SU-DHL-6 (cell line): ENCODE measurements around the gene CCPG1.

Source experiments
- H2AFZ ChIP-seq: fragments of 200-600 bp; sonication (generic); 2 replicates; pipeline ENCODE4 v1.6.1; 2014; ENCODE audit warnings: low read depth, mild to moderate bottlenecking, moderate library complexity, mixed read lengths, antibody characterized with exemption, low read length; ENCODE audit not compliant: severe bottlenecking
- H3F3A ChIP-seq: fragments of 200-600 bp; shearing (Covaris generic); 2 replicates; pipeline ENCODE4 v1.6.0; 2016; ENCODE audit warnings: antibody characterized with exemption, mild to moderate bottlenecking; ENCODE audit not compliant: insufficient read depth
- H3K27ac ChIP-seq: fragments of 200-600 bp; sonication (generic); 2 replicates; pipeline ENCODE4 v1.5.1; 2016; ENCODE audit warnings: low read depth, mild to moderate bottlenecking, low read length, moderate library complexity, mixed read lengths
- H3K27me3 ChIP-seq: fragments of 200-600 bp; sonication (generic), shearing (Covaris generic); 2 replicates; pipeline ENCODE4 v1.6.0; 2014; ENCODE audit warnings: mild to moderate bottlenecking, low read length
- H3K36me3 ChIP-seq: fragments of 200-600 bp; sonication (generic); 2 replicates; pipeline ENCODE4 v1.6.1; 2014; ENCODE audit warnings: mild to moderate bottlenecking, low read length, mixed read lengths
- H3K4me2 ChIP-seq: fragments of 300-600, 200-600 bp; shearing (Covaris generic), sonication (generic); 2 replicates; pipeline ENCODE4 v1.6.0; 2014; ENCODE audit warnings: low read length, low read depth, mild to moderate bottlenecking; ENCODE audit not compliant: poor library complexity, severe bottlenecking
- H3K4me3 ChIP-seq: fragments of 200-600 bp; sonication (generic); 2 replicates; pipeline ENCODE4 v1.5.1; 2014; ENCODE audit warnings: antibody characterized with exemption, low read length, mild to moderate bottlenecking, mixed read lengths; ENCODE audit not compliant: insufficient read depth, poor library complexity, severe bottlenecking
- H3K79me2 ChIP-seq: fragments of 200-600 bp; sonication (generic); 2 replicates; pipeline ENCODE4 v1.6.1; 2014; ENCODE audit warnings: mild to moderate bottlenecking, low read length, moderate library complexity; ENCODE audit not compliant: insufficient read depth
- H3K9ac ChIP-seq: fragments of 200-600 bp; sonication (generic); 2 replicates; pipeline ENCODE4 v1.7.0; 2014; ENCODE audit warnings: mild to moderate bottlenecking, low read length
- H3K9me2 ChIP-seq: fragments of 200-600 bp; sonication (generic); replicated peaks from 2 replicates; pipeline ENCODE4 v1.6.1; 2014; ENCODE audit warnings: low read length; ENCODE audit not compliant: insufficient read depth
- H3K9me3 ChIP-seq: fragments of 200-600 bp; sonication (generic); 2 replicates; pipeline ENCODE4 v1.6.1; 2014; ENCODE audit warnings: low read length, mixed read lengths; ENCODE audit not compliant: insufficient read depth
- H4K20me1 ChIP-seq: fragments of 200-600 bp; sonication (generic); 2 replicates; pipeline ENCODE4 v1.6.1; 2014; ENCODE audit warnings: low read depth, mild to moderate bottlenecking, antibody characterized with exemption, low read length, moderate library complexity, mixed read lengths
- EZH2phosphoT487 ChIP-seq: fragments of 200-600 bp; sonication (generic), shearing (Covaris generic); conservative IDR thresholded peaks from 2 replicates; pipeline ENCODE4 v1.6.1; 2018; ENCODE audit warnings: mild to moderate bottlenecking, antibody characterized with exemption, low read length, moderate library complexity, mixed read lengths
- TF ChIP-seq, protein P1 (sequence below): fragments of 200-600 bp; sonication (generic); IDR thresholded peaks from one replicate; pipeline ENCODE4 v1.5.1; 2017; ENCODE audit warnings: antibody characterized with exemption, mild to moderate bottlenecking, low read length, moderate library complexity; ENCODE audit not compliant: insufficient read depth, poor library complexity, severe bottlenecking

Gene CCPG1

DNA sequence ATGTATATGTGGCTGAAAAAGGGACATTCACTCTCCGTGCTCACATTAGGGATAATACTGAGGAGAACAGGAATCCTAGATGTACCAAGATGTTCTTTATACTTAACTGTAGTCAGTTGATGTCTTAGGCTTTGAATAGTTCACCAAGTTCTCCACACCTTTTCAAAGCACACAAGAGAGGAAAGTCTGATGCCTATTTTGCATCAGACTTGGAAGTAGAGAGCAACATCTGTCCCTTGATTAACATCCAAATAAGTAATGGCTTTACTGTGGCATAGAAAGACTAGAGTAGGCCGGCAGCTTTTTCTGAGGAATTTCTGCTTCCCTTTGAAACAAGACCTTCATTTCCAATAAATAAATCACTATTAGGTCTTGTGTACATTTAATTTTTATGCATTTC is 55.1 kb downstream of the CCPG1 start:
- Histone ChIP-seq H3K27ac (no peak overlapping the region), H3K9me2 (no peaks in the 10 kb centered on the region), H3K79me2 (no peaks in the 10 kb centered on the region), H3F3A (no peaks in the 10 kb centered on the region), H2AFZ (no peak overlapping the region), H3K9ac (no peak overlapping the region), H3K27me3 (no peaks in the 10 kb centered on the region), H3K4me2 (no peak overlapping the region), H3K36me3 (peaks cover 29% of the 10 kb centered on the region; the same call in 1 of the 2 replicates), H3K9me3 (no peaks in the 10 kb centered on the region), H3K4me3 (no peak overlapping the region), H4K20me1 (no peaks in the 10 kb centered on the region)
- no peak for TF ChIP-seq EZH2phosphoT487
- TF ChIP-seq, protein P1, sequence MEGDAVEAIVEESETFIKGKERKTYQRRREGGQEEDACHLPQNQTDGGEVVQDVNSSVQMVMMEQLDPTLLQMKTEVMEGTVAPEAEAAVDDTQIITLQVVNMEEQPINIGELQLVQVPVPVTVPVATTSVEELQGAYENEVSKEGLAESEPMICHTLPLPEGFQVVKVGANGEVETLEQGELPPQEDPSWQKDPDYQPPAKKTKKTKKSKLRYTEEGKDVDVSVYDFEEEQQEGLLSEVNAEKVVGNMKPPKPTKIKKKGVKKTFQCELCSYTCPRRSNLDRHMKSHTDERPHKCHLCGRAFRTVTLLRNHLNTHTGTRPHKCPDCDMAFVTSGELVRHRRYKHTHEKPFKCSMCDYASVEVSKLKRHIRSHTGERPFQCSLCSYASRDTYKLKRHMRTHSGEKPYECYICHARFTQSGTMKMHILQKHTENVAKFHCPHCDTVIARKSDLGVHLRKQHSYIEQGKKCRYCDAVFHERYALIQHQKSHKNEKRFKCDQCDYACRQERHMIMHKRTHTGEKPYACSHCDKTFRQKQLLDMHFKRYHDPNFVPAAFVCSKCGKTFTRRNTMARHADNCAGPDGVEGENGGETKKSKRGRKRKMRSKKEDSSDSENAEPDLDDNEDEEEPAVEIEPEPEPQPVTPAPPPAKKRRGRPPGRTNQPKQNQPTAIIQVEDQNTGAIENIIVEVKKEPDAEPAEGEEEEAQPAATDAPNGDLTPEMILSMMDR = no peak

DNA sequence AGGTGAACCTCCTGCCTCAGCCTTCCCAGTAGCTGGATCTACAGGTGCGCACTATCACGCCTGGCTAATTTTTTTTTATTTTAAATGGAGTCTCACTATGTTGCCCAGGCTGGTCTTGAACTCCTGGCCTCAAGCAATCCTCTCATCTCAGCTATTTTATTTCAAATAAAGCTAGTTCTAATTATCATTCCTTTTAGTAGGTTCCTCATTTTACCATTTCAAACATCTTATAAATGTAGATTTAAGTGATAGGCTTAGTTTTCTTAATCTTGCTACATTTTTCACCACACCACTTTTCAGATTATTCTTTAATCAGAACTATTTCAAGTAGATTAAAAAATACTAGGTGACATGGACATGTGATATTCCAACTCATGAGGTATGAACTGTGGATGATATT is 58.9 kb downstream of the CCPG1 start:
- H3K36me3 ChIP-seq = peaks cover 14% of the 10 kb centered on the region; the same call in 1 of the 2 replicates
- H3K9ac ChIP-seq = no peak overlapping the region
- no peaks in the 10 kb centered on the region for H3F3A ChIP-seq
- no peak overlapping the region for H2AFZ ChIP-seq
- no peaks in the 10 kb centered on the region for H3K27me3 ChIP-seq
- no peaks in the 10 kb centered on the region for H4K20me1 ChIP-seq
- H3K4me3 ChIP-seq = no peak overlapping the region
- no peaks in the 10 kb centered on the region for H3K9me2 ChIP-seq
- no peaks in the 10 kb centered on the region for H3K79me2 ChIP-seq
- TF ChIP-seq, protein P1 = no peak
- TF ChIP-seq EZH2phosphoT487 = no peak
- no peak overlapping the region for H3K27ac ChIP-seq
- no peaks in the 10 kb centered on the region for H3K9me3 ChIP-seq
- no peak overlapping the region for H3K4me2 ChIP-seq

DNA sequence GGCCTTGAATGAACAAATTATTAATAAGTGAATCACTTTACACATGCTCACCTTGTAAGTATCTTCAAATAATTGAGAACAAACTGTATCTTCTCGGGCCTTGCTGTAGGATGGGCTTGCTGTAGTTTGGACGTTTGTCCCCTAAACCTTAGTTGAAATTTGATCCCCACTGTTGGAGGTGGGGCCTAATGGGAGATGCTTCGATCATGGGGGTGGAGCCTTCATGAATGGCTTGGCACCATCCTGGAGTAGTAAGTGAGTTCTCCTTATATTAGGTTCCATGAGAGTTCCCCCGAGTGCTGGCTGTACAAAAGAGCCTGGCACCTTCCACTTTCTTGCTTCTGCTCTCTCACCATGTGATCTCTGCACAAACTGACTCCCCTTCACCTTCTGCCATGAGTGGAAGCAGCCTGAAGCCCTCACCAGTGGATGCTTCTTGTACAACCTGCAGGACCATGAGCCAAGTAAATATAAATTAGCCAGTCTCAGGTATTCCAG is 59.8 kb downstream of the CCPG1 start:
- Histone ChIP-seq H3K4me3 (no peak overlapping the region), H3K27ac (no peak overlapping the region), H2AFZ (no peak overlapping the region), H3K27me3 (no peaks in the 10 kb centered on the region), H3K4me2 (no peak overlapping the region), H3K36me3 (peaks cover 14% of the 10 kb centered on the region; the same call in 1 of the 2 replicates), H3K79me2 (no peaks in the 10 kb centered on the region), H3K9ac (no peak overlapping the region), H3K9me3 (no peaks in the 10 kb centered on the region), H4K20me1 (no peaks in the 10 kb centered on the region), H3F3A (no peaks in the 10 kb centered on the region), H3K9me2 (no peaks in the 10 kb centered on the region)
- TF ChIP-seq EZH2phosphoT487 = no peak
- TF ChIP-seq, protein P1 = no peak
